A549 (cell line): Measurements from ENCODE around the gene PYGB. TPM values are rescaled to one million over a fixed set of nuclear protein-coding genes. Genes with fewer than 3 reads are reported as not detected.

Experiments used
- ATAC-seq, 2 experiments: fragments of 200-7000 bp in 1 of 2; fragments of >200 bp in 1 of 2; cut with Nextera tagmentation in 1 of 2; cut with Tn5 transposase in 1 of 2; 3 replicates each; pipeline versions ENCODE4 v1.8.0 to v1.9.1; 2018 to 2020; ENCODE audit warnings: mild to moderate bottlenecking in 1 of 2, moderate library complexity in 1 of 2
- CTCF ChIA-PET: fragments of 300-600 bp; sonication (Branson Sonifier 250); formaldehyde crosslinking; extraction: SDS; loops from one replicate; lab custom pipeline; 2021; ENCODE audit warnings: antibody characterized with exemption, inconsistent platforms; lab: Yijun Ruan, JAX
- POLR2A ChIA-PET: fragments of 350-600 bp; formaldehyde crosslinking; extraction: SDS; loops from one replicate; lab custom pipeline; 2021; ENCODE audit warnings: antibody characterized with exemption, inconsistent platforms; lab: Yijun Ruan, JAX
- DNase-seq, 2 experiments: peaks; one replicate each; pipeline versions ENCODE4 v3.0.0 to v3.0.0-alpha.2; 2011 to 2016; ENCODE audit warnings: low read depth in 1 of 2, low spot score in 1 of 2
- FAIRE-seq: peaks from 2 replicates; lab custom pipeline; 2011; peaks lifted over from hg19 to GRCh38; lab: Jason Lieb, UNC
- H3K27ac ChIP-seq, 2 experiments: fragments of >200 bp; sonication (Bioruptor Twin); formaldehyde crosslinking; 3 replicates each; pipeline ENCODE4 v1.5.1; 2016 to 2017
- H3K4me1 ChIP-seq: fragments of >200 bp; sonication (Bioruptor Twin); formaldehyde crosslinking; 3 replicates; pipeline ENCODE4 v1.6.1; 2016
- H3K4me2 ChIP-seq: fragments of >200 bp; sonication (Bioruptor Twin); formaldehyde crosslinking; 3 replicates; pipeline ENCODE4 v1.6.1; 2016
- H3K4me3 ChIP-seq: fragments of >200 bp; sonication (Bioruptor Twin); formaldehyde crosslinking; 3 replicates; pipeline ENCODE4 v1.5.1; 2016
- H3K9me3 ChIP-seq: fragments of >200 bp; sonication (Bioruptor Twin); formaldehyde crosslinking; 3 replicates; pipeline ENCODE4 v1.6.1; 2016
- CBX2 ChIP-seq: fragments of 200-600 bp; sonication (generic); IDR thresholded peaks from 2 replicates; pipeline ENCODE4 v1.6.1; 2016; ENCODE audit warnings: low read depth, mild to moderate bottlenecking, borderline replicate concordance
- CBX8 ChIP-seq: fragments of 200-600 bp; sonication (generic); IDR thresholded peaks from 2 replicates; pipeline ENCODE4 v1.6.1; 2016
- CHD2 ChIP-seq: fragments of 150-350 bp; IDR thresholded peaks from 2 replicates; pipeline ENCODE4 v1.6.1; 2014; ENCODE audit warnings: low read length; ENCODE audit not compliant: partially characterized antibody
- ESRRA ChIP-seq: fragments of 150-350 bp; IDR thresholded peaks from 2 replicates; pipeline ENCODE4 v1.6.1; 2014; ENCODE audit warnings: mild to moderate bottlenecking, low read length, borderline replicate concordance
- FOSB ChIP-seq: fragments of 250-450 bp; sonication (Bioruptor Pico); IDR thresholded peaks from 2 replicates; pipeline ENCODE4 v1.5.0; 2020; ENCODE audit warnings: mild to moderate bottlenecking, moderate library complexity
- GATA3 ChIP-seq: IDR thresholded peaks from 2 replicates; pipeline ENCODE4 v1.6.1; 2012; ENCODE audit warnings: borderline replicate concordance
- HEYL ChIP-seq: fragments of 250-450 bp; sonication (Bioruptor Pico); IDR thresholded peaks from 2 replicates; pipeline ENCODE4 v1.8.0; 2021; ENCODE audit warnings: mild to moderate bottlenecking, moderate library complexity
- JUNB ChIP-seq: fragments of >200 bp; sonication (Bioruptor Twin); formaldehyde crosslinking; IDR thresholded peaks from 2 replicates; pipeline ENCODE4 v1.6.1; 2016
- KDM5A ChIP-seq: fragments of 200-600 bp; sonication (generic); IDR thresholded peaks from 2 replicates; pipeline ENCODE4 v1.6.1; 2016; ENCODE audit warnings: antibody characterized with exemption, mild to moderate bottlenecking
- MAFK ChIP-seq: fragments of 450-650 bp; IDR thresholded peaks from 2 replicates; pipeline ENCODE4 v1.6.1; 2014; ENCODE audit not compliant: partially characterized antibody
- MAZ ChIP-seq: fragments of 150-350 bp; IDR thresholded peaks from 2 replicates; pipeline ENCODE4 v1.6.1; 2014; ENCODE audit warnings: antibody characterized with exemption, low read depth, low read length, borderline replicate concordance
- NPAS2 ChIP-seq: fragments of 250-450 bp; sonication (Bioruptor Pico); IDR thresholded peaks from 2 replicates; pipeline ENCODE4 v1.8.0; 2022; ENCODE audit warnings: mild to moderate bottlenecking, moderate library complexity, borderline replicate concordance
- PHF8 ChIP-seq: fragments of 200-600 bp; sonication (generic); IDR thresholded peaks from 2 replicates; pipeline ENCODE4 v1.6.1; 2016; ENCODE audit warnings: low read depth, mild to moderate bottlenecking, antibody characterized with exemption, moderate library complexity, borderline replicate concordance
- RAD21 ChIP-seq, 2 experiments: fragments of >200 bp in 1 of 2; sonication (Bioruptor Twin) in 1 of 2; formaldehyde crosslinking in 1 of 2; IDR thresholded peaks in 1 of 2; conservative IDR thresholded peaks in 1 of 2; 2 replicates in 1 of 2; 3 replicates in 1 of 2; pipeline ENCODE4 v1.6.1; 2012 to 2018; ENCODE audit warnings: inconsistent platforms in 1 of 2
- SREBF2 ChIP-seq: fragments of 450-650 bp; IDR thresholded peaks from 2 replicates; pipeline ENCODE4 v1.6.1; 2014; ENCODE audit warnings: mild to moderate bottlenecking, moderate library complexity
- WGBS: methylation state at CpG from one replicate; pipeline ENCODE4 v1.1.6; 2017; ENCODE audit errors: missing lambda C conversion rate; 5-methylcytosine and 5-hydroxymethylcytosine counted together
- polyA plus RNA-seq, 4 experiments: library from polyadenylated mRNA; depleted of rRNA in 3 of 4; stranded (reverse); fragments of >200 nt; fragmentation: RNase III in 1 of 4; extraction: RNeasy Plus Mini Kit Qiagen cat#74134 plus additional on column Dnase treatment in 1 of 4; gene quantifications; 2 replicates in 3 of 4; 3 replicates in 1 of 4; pipeline ENCODE4 v1.2.3, GENCODE V29; 2011 to 2017
- TF ChIP-seq, protein P1 (sequence below): IDR thresholded peaks from 2 replicates; pipeline ENCODE4 v1.6.1; 2012
- TF ChIP-seq, protein P2 (sequence below): fragments of 250-450 bp; sonication (Bioruptor Pico); IDR thresholded peaks from 2 replicates; pipeline ENCODE4 v1.5.0; 2020; ENCODE audit warnings: low read depth, mild to moderate bottlenecking, moderate library complexity
- TF ChIP-seq, protein P3 (sequence below): fragments of 250-450 bp; sonication (Bioruptor Pico); IDR thresholded peaks from 2 replicates; pipeline ENCODE4 v1.5.0; 2021; ENCODE audit warnings: mild to moderate bottlenecking, moderate library complexity, borderline replicate concordance
- TF ChIP-seq, protein P4 (sequence below): fragments of 450-650 bp; IDR thresholded peaks from 2 replicates; pipeline ENCODE4 v1.6.1; 2014; ENCODE audit warnings: antibody characterized with exemption

The PYGB gene
- polyA plus RNA-seq, 2 of the 4 experiments (the other 2 are of a cell fraction), result 93.2 to 100 TPM

DNA sequence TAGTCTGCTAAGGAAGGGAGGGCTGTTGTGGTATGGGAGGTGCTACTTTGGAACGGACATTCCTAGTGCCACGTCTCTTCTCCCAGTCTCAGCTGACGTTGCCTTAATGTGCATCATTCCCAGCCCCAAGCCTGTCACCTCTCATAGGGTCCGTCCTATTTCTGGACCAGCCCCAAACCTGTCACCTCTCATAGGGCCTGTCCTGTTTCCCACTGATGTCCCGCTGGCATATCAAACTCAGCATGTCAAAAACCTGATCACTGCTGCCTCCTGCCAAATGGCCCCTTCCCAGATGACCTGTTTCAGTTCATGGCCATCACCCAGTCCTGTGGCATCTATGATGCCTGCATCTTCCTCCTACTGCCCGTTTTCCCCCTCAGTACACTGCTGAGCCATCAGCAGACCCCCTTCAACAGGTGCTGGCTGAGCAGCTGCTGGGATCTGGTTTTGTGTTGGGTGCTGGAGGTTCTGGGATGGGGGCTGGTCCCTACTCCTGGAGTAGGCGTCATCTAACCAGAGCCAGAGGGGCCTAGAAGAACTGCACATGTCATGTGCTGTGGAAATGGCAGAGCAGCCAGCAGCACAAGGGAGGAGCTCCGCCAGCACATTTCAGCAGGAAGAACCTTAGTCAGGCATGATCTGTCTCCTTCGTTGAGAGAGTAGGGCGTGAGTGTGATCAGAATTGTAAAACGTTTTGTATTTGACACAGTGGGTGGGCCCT, 49.1 kb upstream of the PYGB start:
- CTCF ChIA-PET, result interaction anchor here (0.6 to 2.3 kb wide), 4 partner anchors 19 to 205 kb away, joined by 3 to 11 read pairs (median 3); no protein-coding TSS in a partner anchor
- no peak for DNase-seq
- Histone ChIP-seq H3K9me3 (no peaks in the 10 kb centered on the region), H3K4me2 (no peak overlapping the region; the same call in 2 of the 3 replicates), H3K27ac (no peak overlapping the region), H3K4me3 (no peak overlapping the region), H3K4me1 (peaks cover 35% of the 10 kb centered on the region)
- ATAC-seq, result no peak
- POLR2A ChIA-PET, result no interaction called here
- TF ChIP-seq RAD21 (conservative IDR thresholded peaks at IDR 0.05 in 1 of 2, IDR thresholded peaks at IDR 0.05 in 1 of 2) (no peak), GATA3 (no peak), ESRRA (no peak), MAZ (no peak), SREBF2 (no peak), PHF8 (no peak), FOSB (CRISPR knock-in tag) (no peak)
- TF ChIP-seq, protein P1, sequence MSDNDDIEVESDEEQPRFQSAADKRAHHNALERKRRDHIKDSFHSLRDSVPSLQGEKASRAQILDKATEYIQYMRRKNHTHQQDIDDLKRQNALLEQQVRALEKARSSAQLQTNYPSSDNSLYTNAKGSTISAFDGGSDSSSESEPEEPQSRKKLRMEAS, result no peak
- TF ChIP-seq, protein P2, sequence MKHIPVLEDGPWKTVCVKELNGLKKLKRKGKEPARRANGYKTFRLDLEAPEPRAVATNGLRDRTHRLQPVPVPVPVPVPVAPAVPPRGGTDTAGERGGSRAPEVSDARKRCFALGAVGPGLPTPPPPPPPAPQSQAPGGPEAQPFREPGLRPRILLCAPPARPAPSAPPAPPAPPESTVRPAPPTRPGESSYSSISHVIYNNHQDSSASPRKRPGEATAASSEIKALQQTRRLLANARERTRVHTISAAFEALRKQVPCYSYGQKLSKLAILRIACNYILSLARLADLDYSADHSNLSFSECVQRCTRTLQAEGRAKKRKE (CRISPR knock-in tag), result no peak
- WGBS, result 77% methylated on average over 10 of the region's 11 CpGs
- FAIRE-seq, result no peak

DNA sequence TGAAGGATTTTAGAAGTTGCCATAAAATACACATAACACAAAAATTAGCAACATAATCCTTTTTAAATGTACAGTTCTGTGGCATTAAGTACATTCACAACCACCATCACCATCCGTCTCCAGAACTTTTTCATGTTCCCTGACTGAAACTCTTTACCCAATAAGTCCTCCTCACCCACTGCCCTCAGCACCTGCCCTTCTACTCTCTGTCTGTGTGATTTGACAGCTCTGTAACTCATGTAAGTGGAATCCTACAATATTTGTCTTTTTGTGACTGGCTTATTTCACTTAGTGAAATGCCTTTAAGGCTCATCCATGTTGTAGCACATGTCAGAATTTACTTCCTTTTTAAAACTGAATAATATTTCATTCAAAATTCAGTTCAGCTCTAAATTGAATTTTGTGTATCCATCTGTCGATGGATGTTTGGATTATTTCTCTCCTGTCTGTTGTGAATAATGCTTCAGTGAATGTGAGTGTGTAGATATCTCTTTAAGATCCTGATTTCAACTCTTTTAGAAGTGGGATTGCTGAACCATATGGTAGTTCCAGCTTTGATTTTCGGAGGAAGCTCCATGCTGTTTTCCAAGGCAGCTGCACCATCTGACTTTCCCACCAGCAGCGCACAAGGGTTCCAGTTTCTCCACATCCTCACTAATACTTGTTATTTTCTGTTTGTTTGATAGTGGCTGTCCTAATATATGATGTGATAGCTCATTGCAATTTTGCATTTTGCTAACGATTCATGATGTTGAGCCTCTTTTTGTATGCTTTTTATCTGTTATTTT, 48.2 kb upstream of the PYGB start:
- no peak for ATAC-seq
- WGBS, result 77% methylated on average over 5 of the region's 5 CpGs
- FAIRE-seq, result no peak
- Histone ChIP-seq H3K9me3 (no peaks in the 10 kb centered on the region), H3K4me3 (no peak overlapping the region), H3K4me1 (peaks cover 35% of the 10 kb centered on the region), H3K4me2 (peak overlapping the region; percentile 24; the same call in 2 of the 3 replicates), H3K27ac (no peak overlapping the region)
- DNase-seq, result no peak
- POLR2A ChIA-PET, result interaction anchor here (0.8 kb wide), 1 partner anchor 33 kb away, joined by 4 read pairs; no protein-coding TSS in a partner anchor
- no peak for TF ChIP-seq CHD2
- no peak for TF ChIP-seq MAFK
- TF ChIP-seq, protein P3, sequence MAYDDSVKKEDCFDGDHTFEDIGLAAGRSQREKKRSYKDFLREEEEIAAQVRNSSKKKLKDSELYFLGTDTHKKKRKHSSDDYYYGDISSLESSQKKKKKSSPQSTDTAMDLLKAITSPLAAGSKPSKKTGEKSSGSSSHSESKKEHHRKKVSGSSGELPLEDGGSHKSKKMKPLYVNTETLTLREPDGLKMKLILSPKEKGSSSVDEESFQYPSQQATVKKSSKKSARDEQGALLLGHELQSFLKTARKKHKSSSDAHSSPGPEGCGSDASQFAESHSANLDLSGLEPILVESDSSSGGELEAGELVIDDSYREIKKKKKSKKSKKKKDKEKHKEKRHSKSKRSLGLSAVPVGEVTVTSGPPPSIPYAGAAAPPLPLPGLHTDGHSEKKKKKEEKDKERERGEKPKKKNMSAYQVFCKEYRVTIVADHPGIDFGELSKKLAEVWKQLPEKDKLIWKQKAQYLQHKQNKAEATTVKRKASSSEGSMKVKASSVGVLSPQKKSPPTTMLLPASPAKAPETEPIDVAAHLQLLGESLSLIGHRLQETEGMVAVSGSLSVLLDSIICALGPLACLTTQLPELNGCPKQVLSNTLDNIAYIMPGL (CRISPR knock-in tag), result no peak
- TF ChIP-seq CBX2, result no peak
- TF ChIP-seq HEYL (CRISPR knock-in tag), result no peak
- no peak for TF ChIP-seq ESRRA
- no peak for TF ChIP-seq CBX8
- TF ChIP-seq, protein P4, sequence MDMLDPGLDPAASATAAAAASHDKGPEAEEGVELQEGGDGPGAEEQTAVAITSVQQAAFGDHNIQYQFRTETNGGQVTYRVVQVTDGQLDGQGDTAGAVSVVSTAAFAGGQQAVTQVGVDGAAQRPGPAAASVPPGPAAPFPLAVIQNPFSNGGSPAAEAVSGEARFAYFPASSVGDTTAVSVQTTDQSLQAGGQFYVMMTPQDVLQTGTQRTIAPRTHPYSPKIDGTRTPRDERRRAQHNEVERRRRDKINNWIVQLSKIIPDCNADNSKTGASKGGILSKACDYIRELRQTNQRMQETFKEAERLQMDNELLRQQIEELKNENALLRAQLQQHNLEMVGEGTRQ, result no peak
- TF ChIP-seq KDM5A, result no peak
- no peak for TF ChIP-seq JUNB
- no peak for TF ChIP-seq MAZ
- no peak for TF ChIP-seq FOSB (CRISPR knock-in tag)
- TF ChIP-seq NPAS2 (CRISPR knock-in tag), result no peak
- TF ChIP-seq SREBF2, result no peak
- CTCF ChIA-PET, result interaction anchor here (0.6 to 2.3 kb wide), 5 partner anchors 20 to 206 kb away, joined by 3 to 11 read pairs (median 3); partner anchors contain the start of gene PYGB
